GM21576 (cell line): ENCODE measurements around the gene TMEM42.

ENCODE experiments used
- ATAC-seq: cut with Tn5 transposase; IDR thresholded peaks from one replicate; pipeline ENCODE4 v1.9.1; 2021; ENCODE audit warnings: mild to moderate bottlenecking, moderate library complexity; ENCODE audit not compliant: unreplicated experiment

The TMEM42 gene

DNA sequence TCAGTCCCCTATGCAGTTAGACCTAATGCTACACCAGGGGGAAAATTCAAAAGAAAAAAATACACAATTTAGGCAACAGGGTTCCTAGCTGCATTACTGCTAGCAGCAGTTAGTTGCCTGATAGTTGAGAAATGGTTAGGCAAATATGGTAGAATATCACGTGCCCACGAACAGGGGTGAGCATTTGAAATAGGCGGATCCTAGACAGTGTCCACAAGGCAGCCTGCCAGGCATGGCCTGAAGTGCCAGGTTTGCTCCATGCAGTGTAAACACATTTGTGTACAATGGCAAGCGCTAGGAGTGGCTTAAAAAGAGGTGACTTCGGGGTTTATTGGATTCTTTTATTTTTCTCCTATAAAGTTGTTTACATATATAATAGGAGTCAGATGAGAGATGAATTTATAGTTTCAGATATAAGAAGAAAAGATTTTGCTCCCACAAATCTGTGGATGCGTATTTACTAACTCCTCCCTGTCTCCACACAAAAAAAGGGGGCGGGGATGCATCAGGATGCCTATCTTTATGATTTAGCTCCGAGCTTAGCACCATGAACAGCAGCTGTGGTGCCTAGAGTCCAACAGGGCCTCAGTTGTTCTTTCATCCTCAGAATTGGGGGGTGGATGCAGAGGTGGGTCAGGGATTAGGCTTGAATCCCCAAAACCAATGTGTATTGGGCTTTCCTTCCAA lies 8.8 kb downstream of the TMEM42 start:
- ATAC-seq = no peak

DNA sequence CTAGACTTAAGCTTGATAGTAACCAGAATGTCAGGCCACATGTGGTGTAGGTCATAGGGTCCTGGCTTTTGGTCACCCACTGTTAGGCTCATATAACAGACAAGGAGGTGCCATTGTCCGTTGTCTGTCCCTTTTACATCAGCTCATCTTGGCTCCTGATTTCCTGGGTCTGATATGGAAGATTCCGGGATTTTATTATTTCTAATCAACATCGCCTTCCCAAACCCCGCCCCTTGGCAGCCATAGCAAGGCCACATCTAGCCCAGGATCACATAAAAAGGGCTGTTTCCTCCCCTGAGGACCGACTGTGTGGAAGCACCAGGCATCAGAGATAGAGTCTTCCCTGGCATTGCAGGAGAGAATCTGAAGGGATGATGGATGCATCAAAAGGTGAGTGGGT lies 12.6 kb downstream of the TMEM42 start, which contains the start of gene TGM4:
Gene TGM4 (plus strand): TSS at position 301 of the 400 bp plus-strand sequence. CDS start 71 bp downstream, at position 372.
- ATAC-seq = no peak

DNA sequence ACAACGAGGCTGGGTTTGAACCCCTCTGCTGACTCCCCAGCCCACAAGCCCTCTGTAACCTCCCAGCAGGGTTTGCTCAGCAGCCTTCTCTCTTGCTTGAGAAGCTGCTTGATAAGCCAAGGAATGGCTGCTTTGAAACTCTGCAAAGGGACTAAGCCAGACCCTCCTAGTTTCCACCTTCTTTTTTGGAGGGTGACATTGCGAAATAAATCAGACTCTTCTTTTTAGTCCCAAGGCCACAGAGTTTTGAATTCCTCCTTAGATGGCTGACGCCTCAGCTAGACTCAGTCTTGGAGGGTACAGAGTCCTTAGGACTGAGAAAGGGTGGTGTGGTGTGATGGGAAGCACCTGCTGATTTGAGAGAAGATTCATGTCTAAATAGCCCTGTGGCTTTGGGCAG lies 13.9 kb downstream of the TMEM42 start:
- ATAC-seq = no peak

DNA sequence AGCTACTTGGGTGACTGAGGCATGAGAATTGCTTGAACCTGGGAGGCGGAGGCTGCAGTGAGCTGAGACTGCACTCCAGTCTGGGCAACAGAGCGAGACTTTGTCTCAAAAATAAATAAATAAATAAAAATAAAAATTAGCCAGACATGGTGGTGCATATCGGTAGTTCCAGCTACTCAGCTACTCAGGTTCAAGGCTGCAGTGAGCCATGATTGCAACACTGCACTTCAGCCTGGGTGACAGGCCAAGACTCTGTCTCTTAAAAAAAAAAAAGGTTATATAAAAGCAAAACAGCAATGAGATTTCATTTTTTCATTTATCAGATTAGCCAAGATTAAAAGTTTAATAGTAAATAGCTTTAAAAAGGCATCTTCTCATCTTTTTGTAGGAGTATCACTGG lies 15.6 kb downstream of the TMEM42 start:
- no peak for ATAC-seq

DNA sequence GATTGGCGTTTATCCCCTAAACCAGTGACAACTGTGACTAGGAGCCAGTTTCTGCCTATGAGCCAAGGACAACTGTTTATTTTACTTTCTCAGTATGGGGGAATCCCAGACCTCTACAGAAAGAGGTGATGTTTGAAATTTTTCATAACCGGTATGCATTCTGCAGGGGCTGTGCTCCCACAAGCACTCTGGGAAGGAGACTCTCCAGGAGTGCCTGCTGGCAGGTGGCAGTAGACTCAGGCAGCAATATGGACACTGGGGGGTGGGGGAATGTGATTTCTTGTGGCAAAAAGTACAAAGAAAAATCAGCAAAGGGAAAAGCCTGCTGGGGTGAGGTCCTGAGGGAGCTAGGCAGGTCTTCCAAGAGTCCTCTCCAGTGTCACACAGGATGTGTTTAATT lies 18.6 kb downstream of the TMEM42 start:
- ATAC-seq = no peak

DNA sequence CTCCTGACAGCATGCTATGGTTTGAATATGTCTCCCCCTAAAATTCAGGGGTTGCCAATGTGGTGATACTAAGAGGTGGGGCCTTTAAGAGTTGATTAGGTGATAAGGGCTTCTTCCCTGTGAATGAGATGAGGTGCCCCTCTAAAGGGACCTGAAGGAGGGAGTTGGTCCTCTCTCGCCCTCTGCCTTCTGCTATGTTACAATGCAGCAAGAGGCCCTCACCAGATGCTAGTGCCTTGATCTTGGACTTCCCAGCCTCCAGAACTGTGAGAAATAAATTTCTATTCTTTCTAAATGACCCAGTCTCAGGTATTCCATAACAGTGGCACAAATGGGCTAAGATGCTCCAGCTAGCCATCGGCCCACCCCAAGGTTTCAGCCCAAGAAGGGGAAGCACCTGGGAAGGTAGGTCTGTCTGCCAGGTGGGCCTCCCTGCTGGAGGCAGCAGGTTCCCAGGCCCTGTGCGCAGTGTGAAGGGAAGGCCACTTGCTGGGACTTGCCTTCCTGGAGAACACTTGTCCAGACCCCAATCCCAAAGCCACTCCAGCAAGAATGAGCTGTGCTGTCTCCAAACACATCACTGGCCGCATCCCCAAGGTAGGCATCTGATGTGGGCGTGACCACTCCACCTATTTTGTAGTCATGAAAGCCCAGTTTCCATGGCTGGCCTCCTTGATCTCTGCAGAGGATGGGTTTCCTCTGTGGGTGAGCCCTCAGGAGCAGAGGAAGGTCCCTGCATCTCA lies 21.7 kb downstream of the TMEM42 start:
- ATAC-seq = no peak

DNA sequence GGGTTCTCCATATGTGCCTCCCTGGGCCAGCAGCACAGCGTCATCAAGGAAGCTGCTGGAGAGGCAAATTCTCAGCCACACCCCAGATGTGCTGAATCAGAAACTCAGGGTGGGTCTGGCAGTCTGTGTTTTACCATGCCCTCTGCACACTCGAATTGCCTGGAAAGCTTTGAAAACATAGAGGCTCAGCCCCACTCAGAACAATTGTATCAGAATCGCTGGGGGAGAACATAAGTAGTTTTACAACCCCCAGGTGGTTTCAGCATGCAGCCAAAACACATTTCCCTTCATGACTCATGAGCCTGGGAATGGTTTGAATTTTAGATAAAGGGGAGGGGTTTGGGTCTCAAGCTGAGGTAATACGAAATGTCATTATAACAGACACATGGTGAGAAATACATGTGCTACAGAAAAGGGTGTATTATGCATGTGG lies 22.3 kb downstream of the TMEM42 start:
- ATAC-seq = no peak

DNA sequence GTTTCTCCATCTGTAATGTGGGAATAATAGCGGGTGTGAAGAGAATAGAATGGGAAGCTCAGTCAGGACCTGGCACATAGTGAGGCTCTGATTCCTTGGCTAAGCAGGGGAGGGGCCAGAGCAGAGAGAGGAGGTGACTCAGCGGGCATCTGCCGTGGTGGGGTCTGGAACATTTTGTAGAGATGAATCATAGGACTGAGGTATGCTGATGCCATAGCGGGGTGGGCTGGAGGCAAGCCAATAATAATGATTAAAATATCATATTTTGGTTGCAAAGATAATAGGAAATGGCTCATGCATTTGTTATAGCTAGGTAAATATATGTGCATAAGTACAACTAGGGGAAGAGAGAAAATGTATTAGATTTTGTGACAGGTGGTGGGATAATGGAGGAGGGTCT lies 23.9 kb downstream of the TMEM42 start:
- ATAC-seq = no peak

DNA sequence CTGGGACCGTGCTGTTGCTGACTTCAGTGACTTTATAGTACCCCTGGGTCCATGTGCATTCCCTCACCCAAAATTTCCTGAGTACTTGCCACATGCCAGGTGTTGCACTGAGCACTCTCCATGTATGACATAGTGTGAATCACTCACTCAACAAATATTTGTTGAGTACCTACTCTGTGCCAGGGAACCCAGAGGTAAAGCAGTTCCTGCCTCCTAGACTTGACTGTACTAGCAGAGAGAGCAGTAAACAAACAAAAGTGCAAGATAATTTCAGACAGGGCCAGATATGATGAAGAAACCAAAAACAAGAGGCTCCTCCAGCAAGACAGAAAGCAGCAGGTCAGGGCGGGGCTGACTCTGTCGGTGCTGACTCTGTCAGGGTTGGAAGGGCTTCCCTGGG lies 24.8 kb downstream of the TMEM42 start:
- no peak for ATAC-seq

DNA sequence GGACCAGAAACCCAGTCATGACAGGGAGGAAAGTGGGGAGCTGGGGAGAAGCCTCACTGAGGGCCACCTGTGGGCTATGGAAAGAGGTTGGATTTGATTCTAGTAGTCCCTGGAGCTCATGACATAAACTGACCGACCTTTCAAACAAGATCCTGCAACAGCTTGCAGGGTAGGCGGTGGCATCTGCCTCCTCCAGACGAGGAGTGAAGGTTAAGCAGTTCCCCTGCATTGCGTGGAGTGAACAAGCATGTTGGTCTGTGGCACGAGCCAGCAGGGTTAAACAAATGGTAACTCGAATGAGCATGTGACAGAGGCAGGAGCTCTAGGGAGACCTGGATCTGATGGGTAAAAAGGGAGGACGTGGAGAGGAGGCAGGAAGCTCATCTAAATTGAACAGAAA lies 25.4 kb downstream of the TMEM42 start:
- ATAC-seq = no peak

DNA sequence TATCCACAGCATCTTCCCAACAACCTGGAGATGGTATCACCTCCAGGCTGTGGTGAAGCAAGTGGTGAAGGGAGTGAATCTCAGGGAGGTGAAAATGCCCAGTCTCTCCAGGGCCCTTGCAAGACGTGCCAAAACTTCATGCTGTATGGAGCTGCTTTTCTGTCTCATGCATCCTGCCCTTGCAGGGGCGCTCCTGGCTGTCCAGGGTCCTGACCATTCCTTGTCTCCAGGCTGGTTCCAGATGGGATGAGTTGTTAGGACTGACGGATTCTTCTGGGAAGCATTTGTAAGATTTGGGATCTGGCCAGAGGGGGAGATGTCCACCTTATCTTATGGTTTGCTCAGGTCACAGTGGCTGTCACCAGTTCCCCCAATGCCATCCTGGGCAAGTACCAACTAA lies 28.5 kb downstream of the TMEM42 start:
- no peak for ATAC-seq

DNA sequence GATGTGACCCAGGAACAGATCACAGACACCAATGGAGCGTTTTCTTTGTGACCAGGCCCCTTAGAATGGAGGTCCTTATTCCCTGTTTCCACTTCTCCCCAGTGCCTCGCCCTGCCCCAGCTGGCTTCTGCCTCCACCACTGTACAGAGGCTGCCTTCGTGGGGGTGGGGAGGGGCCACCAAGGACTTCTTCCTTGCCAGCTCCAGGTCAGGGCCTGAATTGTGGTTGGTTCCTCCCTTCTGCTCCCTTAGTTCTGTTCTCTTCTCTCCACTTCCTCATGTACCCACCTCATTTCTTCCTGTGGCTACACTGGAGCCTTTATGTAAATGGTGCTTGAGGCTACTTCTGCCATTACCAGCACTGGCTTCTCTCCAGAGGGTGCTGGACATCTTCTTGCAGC lies 29.1 kb downstream of the TMEM42 start:
- no peak for ATAC-seq

DNA sequence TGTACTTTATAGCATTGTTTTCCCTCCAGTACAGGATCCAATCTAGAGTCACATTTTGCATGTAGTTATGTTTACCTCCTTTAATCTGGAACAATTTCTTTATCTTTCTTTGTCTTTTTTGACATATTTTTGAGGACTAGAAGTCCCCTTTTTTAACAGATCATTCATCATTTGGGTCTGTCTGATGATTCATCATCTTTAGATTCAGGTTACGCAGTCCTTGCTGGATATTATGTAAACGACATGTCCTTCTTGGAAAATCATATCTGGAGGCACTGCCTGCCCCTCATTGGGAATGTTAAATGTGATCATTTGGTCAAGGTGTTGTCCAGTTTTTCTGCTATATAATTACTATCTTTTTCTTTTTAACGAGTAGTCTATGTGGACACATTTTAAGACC lies 31.0 kb downstream of the TMEM42 start:
- ATAC-seq = no peak

DNA sequence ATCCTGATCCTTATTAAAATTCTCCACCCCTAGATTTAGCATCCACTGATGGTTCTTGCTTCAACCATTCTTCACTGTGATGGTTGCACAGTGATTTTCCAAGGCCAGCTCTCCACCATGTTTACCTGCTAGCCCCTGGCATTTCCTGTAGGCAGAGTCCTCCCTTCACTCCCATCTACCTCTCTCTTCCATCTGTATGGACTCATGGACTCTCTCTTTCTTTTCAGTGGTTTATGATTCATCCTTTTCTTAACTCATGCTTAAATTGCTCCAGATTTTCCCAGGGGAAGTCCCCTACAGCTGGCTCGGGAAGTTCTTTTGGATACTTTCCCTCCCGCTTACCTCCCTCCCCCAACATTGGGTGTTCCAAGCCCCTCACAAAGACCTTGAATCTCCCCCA lies 31.4 kb downstream of the TMEM42 start:
- no peak for ATAC-seq

DNA sequence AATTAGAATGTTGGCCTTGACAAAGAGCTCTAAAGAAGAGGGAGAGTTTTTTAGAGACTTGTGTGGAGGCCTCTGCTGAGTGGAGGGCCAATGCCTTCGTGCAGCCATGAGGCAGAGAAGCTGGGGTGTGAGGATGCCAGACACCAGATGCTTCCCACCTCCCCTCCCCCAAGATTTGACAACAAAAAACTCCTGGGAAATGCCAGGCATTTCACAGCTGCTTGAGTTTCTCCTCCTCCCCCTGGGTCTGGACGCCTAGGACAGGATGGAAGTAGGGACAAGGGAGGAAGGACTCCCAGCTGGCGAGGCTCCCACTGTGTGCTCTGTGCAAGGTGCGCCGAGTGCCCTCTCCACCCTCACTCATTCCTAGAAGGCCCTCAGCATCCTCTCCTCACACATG lies 32.8 kb downstream of the TMEM42 start:
- ATAC-seq = no peak

DNA sequence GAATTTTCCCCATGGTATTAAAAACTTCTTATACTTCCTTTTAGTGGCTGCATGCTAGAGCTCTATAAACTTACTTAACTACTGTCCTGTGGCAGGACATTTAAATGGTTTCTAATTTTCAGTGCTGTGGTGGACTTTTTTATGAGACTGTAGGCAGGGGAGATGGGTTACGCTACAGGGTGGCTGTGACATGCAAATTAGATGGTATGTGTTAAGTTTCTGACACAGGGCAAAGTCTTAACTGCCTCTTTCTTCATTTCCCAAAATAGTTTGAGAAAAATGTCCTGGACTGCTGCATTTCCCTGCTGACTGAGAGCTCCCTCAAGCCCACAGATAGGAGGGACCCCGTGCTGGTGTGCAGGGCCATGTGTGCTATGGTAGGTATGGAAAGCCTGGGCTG lies 34.7 kb downstream of the TMEM42 start:
- no peak for ATAC-seq

DNA sequence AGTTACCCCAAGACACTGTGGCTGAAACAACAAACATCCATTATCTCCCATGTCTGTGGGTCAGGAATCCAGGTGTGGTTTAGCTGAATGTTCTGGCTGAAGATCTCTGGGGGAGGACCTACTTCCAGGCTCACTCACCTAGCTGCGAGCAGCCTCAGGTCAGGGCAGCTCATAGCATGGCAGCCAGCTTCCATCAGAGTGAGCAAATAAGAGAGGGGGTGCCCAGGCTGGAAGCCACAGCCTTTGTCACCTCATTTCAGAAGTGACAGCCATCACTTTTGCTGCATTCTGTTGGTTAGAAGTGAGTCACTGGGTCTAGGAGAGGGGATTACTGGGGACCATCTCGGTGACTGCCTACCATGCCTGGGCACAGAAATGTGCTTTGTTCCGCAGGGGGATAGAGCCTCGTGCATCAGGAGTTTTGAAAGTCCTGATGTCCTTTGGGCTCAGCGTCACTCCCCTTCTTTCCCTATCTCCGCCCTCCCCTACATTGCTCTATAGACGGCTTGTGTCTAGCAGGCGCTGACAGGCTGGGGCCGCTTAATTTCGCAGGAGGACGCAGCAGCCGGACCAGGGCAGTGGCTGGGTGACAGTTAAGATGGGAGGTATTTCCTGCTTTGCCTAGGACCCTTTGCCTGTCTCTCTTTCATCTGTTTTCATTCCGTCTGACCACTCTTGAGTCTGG lies 38.1 kb downstream of the TMEM42 start:
- no peak for ATAC-seq

DNA sequence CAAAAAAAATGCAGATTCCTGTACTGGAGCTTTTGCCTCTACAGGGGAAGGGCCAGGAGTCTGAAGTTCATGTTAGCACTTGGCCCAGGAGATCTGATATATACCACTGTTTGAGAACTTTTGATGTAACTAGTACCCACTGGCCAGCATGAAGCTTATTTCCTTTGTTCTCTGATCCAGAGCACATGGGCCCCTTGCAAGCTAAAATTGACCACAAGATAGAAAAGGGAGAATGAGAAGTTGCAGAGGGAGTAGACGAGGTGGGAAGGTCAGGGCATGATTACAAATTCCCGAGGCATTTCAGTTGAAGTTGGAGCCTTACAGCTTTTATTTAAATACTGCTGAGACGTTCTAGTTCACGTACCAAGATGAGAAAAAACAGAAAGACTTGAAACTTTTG lies 40.9 kb downstream of the TMEM42 start:
- no peak for ATAC-seq

DNA sequence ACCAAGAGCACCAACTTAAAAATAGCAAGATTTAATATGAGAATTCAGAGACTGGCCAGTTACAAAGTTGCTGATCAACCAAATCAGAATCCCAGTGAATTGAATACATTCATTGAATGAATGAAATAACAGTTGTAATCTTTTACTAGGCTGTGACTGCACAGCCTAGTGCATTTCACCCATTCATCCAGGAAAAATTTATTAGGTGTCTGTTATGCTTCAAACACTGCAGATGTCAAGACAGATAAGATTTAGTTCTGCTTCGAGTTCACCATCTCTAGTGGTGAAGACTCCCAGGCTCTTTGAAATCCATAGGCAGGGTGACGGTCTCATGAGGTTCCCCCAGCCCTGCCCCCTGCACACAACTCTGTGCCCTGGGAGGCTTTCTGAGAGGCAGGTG lies 41.6 kb downstream of the TMEM42 start:
- ATAC-seq = no peak

DNA sequence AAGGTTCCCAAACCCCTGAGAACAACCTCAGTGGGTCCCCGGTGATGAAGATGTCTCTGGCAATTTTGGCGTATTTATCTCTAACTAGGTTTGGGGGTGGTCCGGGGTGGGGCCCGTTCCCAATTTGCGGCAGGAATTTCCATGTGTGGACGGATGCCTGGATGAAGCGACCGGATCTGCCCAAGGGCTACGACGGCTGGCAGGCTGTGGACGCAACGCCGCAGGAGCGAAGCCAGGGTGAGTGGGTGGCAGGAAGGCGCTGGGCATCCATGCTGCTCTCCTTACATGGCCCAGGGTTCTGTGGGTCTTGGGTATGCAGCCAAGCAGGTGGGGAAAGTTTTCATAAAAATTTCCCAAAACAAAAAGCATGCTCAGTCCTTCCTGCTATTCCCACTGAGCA lies 42.0 kb downstream of the TMEM42 start:
- ATAC-seq = no peak

DNA sequence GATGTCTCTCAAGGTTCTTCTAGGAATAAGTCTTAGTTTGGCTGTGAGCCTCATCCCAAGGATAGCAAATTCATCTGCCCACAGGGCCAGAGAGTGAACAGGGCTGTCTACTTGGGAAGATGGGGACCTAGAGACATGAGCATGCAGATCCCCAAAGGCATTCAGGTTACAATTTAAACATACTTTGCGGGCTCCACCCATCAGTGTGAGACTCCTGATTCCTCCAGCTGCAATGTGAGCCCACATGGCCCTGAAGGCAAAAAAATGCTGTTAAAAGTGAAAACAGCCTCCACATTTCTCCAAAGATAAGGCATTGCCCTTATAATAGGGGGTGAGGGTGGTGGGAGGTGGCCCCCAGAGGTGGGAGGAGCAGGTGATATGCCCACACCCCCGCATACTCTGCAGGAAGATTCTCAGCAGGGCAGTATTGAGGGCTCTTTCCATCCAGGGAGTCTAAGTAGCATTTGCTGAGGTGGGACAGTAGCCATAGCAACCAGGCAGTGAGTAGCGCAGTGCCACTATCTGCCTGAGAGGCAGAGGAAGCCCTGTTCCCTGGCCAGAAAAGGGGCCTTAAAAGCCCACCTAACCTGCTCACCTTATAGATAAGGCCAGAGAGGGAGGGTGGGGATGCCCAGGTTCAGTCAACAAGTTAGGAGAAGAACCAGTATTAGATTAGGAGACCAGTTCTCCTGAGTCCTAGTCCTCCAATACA lies 43.9 kb downstream of the TMEM42 start:
- no peak for ATAC-seq
